SK-N-SH (cell line): ENCODE data around the gene PRKN. TPM values are rescaled to one million over a fixed set of nuclear protein-coding genes. Genes with fewer than 3 reads are reported as not detected.

ENCODE experiments used
- CTCF ChIA-PET: fragments of 300-600, 350-600 bp; formaldehyde crosslinking; extraction: SDS; loops from one replicate; lab custom pipeline; 2021; lab: Yijun Ruan, JAX
- POLR2A ChIA-PET: fragments of 350-600 bp; sonication (Branson Sonifier 250); formaldehyde crosslinking; extraction: SDS; loops from one replicate; lab custom pipeline; 2020; ENCODE audit warnings: antibody characterized with exemption, inconsistent platforms; lab: Yijun Ruan, JAX
- DNase-seq: peaks from one replicate; pipeline ENCODE4 v3.0.0; 2012
- H2AFZ ChIP-seq: fragments of 200-600 bp; sonication (generic); 2 replicates; pipeline ENCODE4 v1.8.1; 2016; ENCODE audit warnings: antibody characterized with exemption, mild to moderate bottlenecking, low read depth
- H3F3A ChIP-seq: fragments of 200-600 bp; sonication (generic); replicated peaks from 2 replicates; pipeline ENCODE3; 2016; ENCODE audit warnings: antibody characterized with exemption, mild to moderate bottlenecking; ENCODE audit not compliant: insufficient read depth
- H3K27ac ChIP-seq, 2 experiments: fragments of 200-500 bp in 1 of 2; fragments of 200-600 bp in 1 of 2; sonication (Bioruptor generic) in 1 of 2; sonication (generic), shearing (Covaris generic) in 1 of 2; 2 replicates each; pipeline versions ENCODE4 v1.5.1 to v1.6.1; 2014 to 2016; ENCODE audit warnings: low read depth in 2 of 2, inconsistent platforms in 1 of 2, low read length in 1 of 2, mild to moderate bottlenecking in 1 of 2, mixed read lengths in 1 of 2
- H3K27me3 ChIP-seq: fragments of 200-600 bp; sonication (generic), shearing (Covaris generic); 2 replicates; pipeline ENCODE4 v1.6.1; 2016; ENCODE audit warnings: mixed run types; ENCODE audit not compliant: insufficient read depth
- H3K36me3 ChIP-seq, 2 experiments: fragments of 200-500 bp in 1 of 2; fragments of 200-600 bp in 1 of 2; sonication (Bioruptor generic) in 1 of 2; sonication (generic) in 1 of 2; replicated peaks in 1 of 2; 2 replicates each; pipeline versions ENCODE3 to v1.5.1; 2014 to 2016; ENCODE audit warnings: low read length in 1 of 2, mild to moderate bottlenecking in 1 of 2; ENCODE audit not compliant: insufficient read depth in 2 of 2, control insufficient read depth in 1 of 2
- H3K4me1 ChIP-seq, 2 experiments: fragments of 200-500 bp in 1 of 2; fragments of 200-600 bp in 1 of 2; sonication (Bioruptor generic) in 1 of 2; sonication (generic), shearing (Covaris generic) in 1 of 2; 2 replicates each; pipeline versions ENCODE4 v1.5.1 to v1.6.1; 2014 to 2016; ENCODE audit warnings: low read depth in 1 of 2, low read length in 1 of 2, mixed run types in 1 of 2; ENCODE audit not compliant: insufficient read depth in 2 of 2, control insufficient read depth in 1 of 2
- H3K4me2 ChIP-seq: fragments of 200-600 bp; sonication (generic), shearing (Covaris generic); 2 replicates; pipeline ENCODE4 v1.6.1; 2017; ENCODE audit warnings: mixed run types
- H3K4me3 ChIP-seq, 2 experiments: fragments of 200-500 bp in 1 of 2; fragments of 200-600 bp in 1 of 2; sonication (Bioruptor generic) in 1 of 2; sonication (generic), shearing (Covaris generic) in 1 of 2; 2 replicates each; pipeline versions ENCODE4 v1.5.1 to v1.8.1; 2014 to 2016; ENCODE audit warnings: low read depth in 2 of 2, inconsistent platforms in 1 of 2, low read length in 1 of 2, mild to moderate bottlenecking in 1 of 2, mixed read lengths in 1 of 2, moderate library complexity in 1 of 2
- H3K79me2 ChIP-seq: fragments of 200-600 bp; sonication (generic); 2 replicates; pipeline ENCODE4 v1.8.1; 2017; ENCODE audit warnings: mild to moderate bottlenecking; ENCODE audit not compliant: insufficient read depth
- H3K9ac ChIP-seq: fragments of 200-600 bp; sonication (generic); 2 replicates; pipeline ENCODE4 v1.6.1; 2017; ENCODE audit warnings: mixed run types
- H3K9me2 ChIP-seq: fragments of 200-600 bp; sonication (generic); 2 replicates; pipeline ENCODE4 v1.6.1; 2017; ENCODE audit warnings: mixed run types
- H3K9me3 ChIP-seq: fragments of 200-600 bp; sonication (generic); 2 replicates; pipeline ENCODE4 v1.6.1; 2017; ENCODE audit warnings: mixed run types, mild to moderate bottlenecking, moderate library complexity
- H4K20me1 ChIP-seq: fragments of 200-600 bp; sonication (generic); 2 replicates; pipeline ENCODE4 v1.6.1; 2017; ENCODE audit warnings: mild to moderate bottlenecking, mixed run types; ENCODE audit not compliant: insufficient read depth
- CTCF ChIP-seq: fragments of 200-600 bp; sonication (generic); IDR thresholded peaks from 2 replicates; pipeline ENCODE4 v1.6.1; 2017; ENCODE audit warnings: antibody characterized with exemption, mild to moderate bottlenecking, moderate library complexity
- EP300 ChIP-seq, 2 experiments: IDR thresholded peaks; 2 replicates each; pipeline versions ENCODE4 v1.4.0 to v1.6.1; 2012; ENCODE audit warnings: borderline replicate concordance in 1 of 2, low read depth in 1 of 2, low read length in 1 of 2
- EZH2phosphoT487 ChIP-seq: fragments of 200-600 bp; sonication (generic); IDR thresholded peaks from 2 replicates; pipeline ENCODE4 v1.6.1; 2017; ENCODE audit warnings: low read depth, mixed run types, mild to moderate bottlenecking, antibody characterized with exemption, moderate library complexity, borderline replicate concordance
- FOSL2 ChIP-seq: IDR thresholded peaks from 2 replicates; pipeline ENCODE4 v1.4.0; 2012; ENCODE audit warnings: low read depth, mild to moderate bottlenecking, moderate library complexity, borderline replicate concordance
- GABPA ChIP-seq: IDR thresholded peaks from 2 replicates; pipeline ENCODE4 v1.4.0; 2012; ENCODE audit warnings: low read depth, mild to moderate bottlenecking
- IRF3 ChIP-seq: fragments of 150-350 bp; IDR thresholded peaks from 2 replicates; pipeline ENCODE4 v1.6.1; 2016; ENCODE audit warnings: mild to moderate bottlenecking, low read depth, low read length
- NRF1 ChIP-seq: IDR thresholded peaks from 2 replicates; pipeline ENCODE4 v1.6.1; 2012; ENCODE audit warnings: low read depth, mild to moderate bottlenecking, low read length
- POLR2AphosphoS5 ChIP-seq: IDR thresholded peaks from 2 replicates; pipeline ENCODE4 v1.6.1; 2012; ENCODE audit warnings: low read depth, low read length
- RAD21 ChIP-seq: IDR thresholded peaks from 2 replicates; pipeline ENCODE4 v1.6.1; 2012; ENCODE audit warnings: mild to moderate bottlenecking, low read length
- SIN3A ChIP-seq: IDR thresholded peaks from 2 replicates; pipeline ENCODE4 v1.6.1; 2012; ENCODE audit warnings: low read depth, mild to moderate bottlenecking, low read length, moderate library complexity, borderline replicate concordance
- TAF1 ChIP-seq: IDR thresholded peaks from 2 replicates; pipeline ENCODE4 v1.6.1; 2012; ENCODE audit warnings: low read depth, mild to moderate bottlenecking, low read length, moderate library complexity, borderline replicate concordance
- USF1 ChIP-seq: IDR thresholded peaks from 2 replicates; pipeline ENCODE4 v1.4.0; 2012; ENCODE audit warnings: low read depth, borderline replicate concordance
- ZBTB33 ChIP-seq: IDR thresholded peaks from 2 replicates; pipeline ENCODE4 v1.4.0; 2012; ENCODE audit warnings: low read depth, borderline replicate concordance
- WGBS: methylation state at CpG from one replicate; pipeline ENCODE4 v1.1.6; 2017; ENCODE audit warnings: low lambda C conversion rate; 5-methylcytosine and 5-hydroxymethylcytosine counted together
- polyA plus RNA-seq, 3 experiments: library from polyadenylated mRNA; depleted of rRNA; stranded (reverse); fragments of >200 nt; gene quantifications; 2 replicates each; pipeline ENCODE4 v1.2.3, GENCODE V29; 2012
- TF ChIP-seq, protein P1 (sequence below): fragments of 150-350 bp; IDR thresholded peaks from 2 replicates; pipeline ENCODE4 v1.6.1; 2017; ENCODE audit warnings: antibody characterized with exemption, low read length, low read depth, borderline replicate concordance

PRKN gene
- polyA plus RNA-seq, 1 of the 3 experiments (the other 2 are of a cell fraction): 0.76 TPM

DNA sequence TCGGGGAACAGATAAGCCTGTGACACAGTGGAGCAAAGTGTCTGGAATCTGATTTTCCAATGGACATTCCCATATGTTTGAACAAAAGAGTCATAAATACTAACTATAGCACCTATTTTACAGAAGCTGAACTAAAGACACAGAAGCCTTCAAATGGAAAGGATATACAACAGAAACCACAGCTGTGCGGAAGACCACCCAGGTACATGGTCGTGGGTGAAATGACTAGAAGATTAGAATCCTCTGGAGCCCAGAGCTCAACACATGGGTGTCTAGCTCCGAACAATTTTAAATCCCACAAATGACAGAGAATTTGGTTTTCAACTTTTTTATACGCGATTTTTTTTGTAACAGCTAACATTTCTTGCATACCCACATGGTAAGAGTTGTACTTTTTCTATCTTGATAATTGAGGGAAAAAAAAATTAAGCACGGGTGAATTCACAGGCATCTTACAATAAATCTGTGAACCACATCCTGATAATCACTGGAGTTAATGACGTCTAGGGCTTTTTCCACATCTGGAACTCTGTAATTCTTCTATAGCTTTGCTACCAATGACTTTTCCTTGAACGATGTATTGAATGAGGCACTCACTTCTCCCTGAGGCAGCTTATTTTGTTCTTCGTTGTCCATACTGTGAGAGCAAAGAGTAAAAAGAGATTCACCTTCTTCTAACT, 1182.6 kb downstream of the PRKN start:
- no peak overlapping the region for H3K4me2 ChIP-seq
- H2AFZ ChIP-seq: no peak overlapping the region
- H3K9me2 ChIP-seq: no peaks in the 10 kb centered on the region
- CTCF ChIA-PET: no interaction called here
- peaks cover 0 to 2% of the 10 kb centered on the region in 2 experiments; a peak in 3 of 4 replicates for H3K4me1 ChIP-seq
- POLR2A ChIA-PET: no interaction called here
- no peaks in the 10 kb centered on the region for H3K9me3 ChIP-seq
- 50% methylated on average over 10 of the region's 10 CpGs for WGBS
- no peak for DNase-seq
- no peak overlapping the region for H3K4me3 ChIP-seq
- no peaks in the 10 kb centered on the region for H3F3A ChIP-seq
- H3K27ac ChIP-seq: no peak overlapping the region
- no peaks in the 10 kb centered on the region for H4K20me1 ChIP-seq
- no peaks in the 10 kb centered on the region for H3K27me3 ChIP-seq
- no peaks in the 10 kb centered on the region for H3K79me2 ChIP-seq
- TF ChIP-seq IRF3 (no peak), USF1 (no peak), FOSL2 (no peak), RAD21 (no peak), ZBTB33 (no peak), SIN3A (no peak), EZH2phosphoT487 (no peak), POLR2AphosphoS5 (no peak), TAF1 (no peak), EP300 (IDR thresholded peaks at IDR 0.05; ENCODE audit: borderline replicate concordance in 1 of 2, low read depth in 1 of 2, low read length in 1 of 2) (no peak), GABPA (no peak), NRF1 (no peak), CTCF (no peak)
- TF ChIP-seq, protein P1, sequence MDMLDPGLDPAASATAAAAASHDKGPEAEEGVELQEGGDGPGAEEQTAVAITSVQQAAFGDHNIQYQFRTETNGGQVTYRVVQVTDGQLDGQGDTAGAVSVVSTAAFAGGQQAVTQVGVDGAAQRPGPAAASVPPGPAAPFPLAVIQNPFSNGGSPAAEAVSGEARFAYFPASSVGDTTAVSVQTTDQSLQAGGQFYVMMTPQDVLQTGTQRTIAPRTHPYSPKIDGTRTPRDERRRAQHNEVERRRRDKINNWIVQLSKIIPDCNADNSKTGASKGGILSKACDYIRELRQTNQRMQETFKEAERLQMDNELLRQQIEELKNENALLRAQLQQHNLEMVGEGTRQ: no peak
- no peaks in the 10 kb centered on the region for H3K36me3 ChIP-seq
- H3K9ac ChIP-seq: no peak overlapping the region
